NCI-H2081 treated with DMSO at 0.1 percent for 48 hours (cell line): ENCODE results near the gene TYW1.
"Not testable (repeated sequence)": the region's sequence is repeated elsewhere in the genome, so short reads cannot be mapped to it uniquely, and the experiment has no call there.

Experiments used
- DNase-seq: peaks from one replicate; lab custom pipeline; 2025; lab: John Stamatoyannopoulos, UW

Gene TYW1

DNA sequence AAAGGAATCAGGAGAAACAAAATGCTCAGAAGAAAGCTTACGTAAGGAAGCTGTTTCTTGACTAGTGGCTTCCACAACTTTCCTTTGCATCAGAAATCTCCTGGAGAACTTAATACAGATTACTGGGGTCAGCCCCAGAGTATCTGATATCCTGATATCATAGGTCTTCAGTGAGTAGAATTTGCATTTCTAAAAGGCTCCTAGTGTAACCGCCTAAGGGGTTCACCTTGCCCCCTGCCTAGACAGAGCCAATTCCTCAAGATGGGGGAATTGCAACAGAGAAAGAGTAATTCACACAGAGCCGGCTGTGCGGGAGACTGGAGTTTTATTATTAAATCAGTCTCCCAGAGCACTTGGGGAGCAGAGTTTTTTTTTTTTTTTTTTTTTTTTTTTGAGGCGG is 251.7 kb downstream of the TYW1 start:
- not testable (repeated sequence) for DNase-seq

DNA sequence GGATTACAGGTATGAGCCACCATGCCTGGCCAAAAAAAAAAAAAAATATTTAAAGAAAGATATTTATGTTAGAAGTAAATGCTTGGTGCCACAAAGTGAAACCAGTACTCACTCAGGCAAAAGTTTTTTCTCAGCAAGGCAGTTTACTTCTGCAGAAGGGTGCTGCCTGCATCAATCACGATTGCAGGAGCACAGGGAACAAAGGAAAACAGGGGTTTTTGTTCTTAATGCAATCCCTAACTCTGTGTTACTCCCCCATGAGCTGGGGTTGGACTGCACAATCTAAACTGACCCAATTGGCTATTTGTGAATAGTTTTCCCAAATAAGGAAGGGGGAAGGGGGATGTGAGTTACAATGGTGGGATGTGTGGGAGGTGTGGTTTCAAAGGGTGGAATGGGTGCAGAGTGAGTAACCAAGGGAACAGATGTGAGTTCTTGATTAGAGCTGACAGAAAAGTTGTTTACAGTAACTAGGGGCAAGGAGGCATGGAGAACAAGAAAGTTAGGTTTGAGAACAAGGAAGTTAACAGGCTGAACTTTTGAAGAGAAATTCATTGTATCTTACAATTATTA is 255.4 kb downstream of the TYW1 start:
- DNase-seq, result no peak

DNA sequence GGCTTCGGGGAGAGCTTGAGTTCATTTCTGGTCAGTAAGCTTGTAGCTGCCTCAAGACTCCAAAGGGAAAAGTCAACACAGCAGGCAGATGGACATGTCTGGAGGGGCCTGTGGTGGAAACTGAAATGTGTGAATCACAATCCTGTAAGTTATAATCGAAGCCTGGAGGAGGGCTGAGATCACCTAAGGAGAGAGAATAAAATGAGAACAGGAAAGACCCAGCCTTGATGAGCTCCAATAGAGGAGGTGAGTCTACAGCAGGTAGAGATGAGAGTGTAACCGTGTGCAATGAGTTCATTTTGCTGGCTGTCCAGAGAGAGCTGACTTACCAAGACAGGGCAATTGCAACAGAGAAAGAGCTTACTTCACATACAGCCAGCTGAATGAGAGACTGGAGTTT is 258.4 kb downstream of the TYW1 start:
- not testable (repeated sequence) for DNase-seq

DNA sequence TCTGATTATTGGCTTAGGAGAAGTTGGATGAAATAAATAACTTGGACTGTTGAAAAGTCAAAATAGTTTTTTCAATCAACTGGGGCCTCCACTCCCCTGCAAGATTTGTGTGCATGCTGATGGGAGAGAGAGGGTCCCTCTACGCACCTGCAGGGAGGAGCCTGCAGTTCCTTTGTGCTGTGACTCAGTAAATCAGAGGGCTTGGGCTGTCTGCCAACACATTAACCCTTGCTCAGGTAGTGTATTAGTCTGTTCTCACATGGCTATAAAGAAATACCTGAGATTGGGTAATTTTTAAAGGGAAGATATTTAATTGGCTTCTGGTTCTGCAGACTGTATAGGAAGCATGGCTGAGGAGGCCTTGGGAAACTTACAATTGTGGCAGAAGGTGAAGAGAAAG is 261.1 kb downstream of the TYW1 start:
- not testable (repeated sequence) for DNase-seq

DNA sequence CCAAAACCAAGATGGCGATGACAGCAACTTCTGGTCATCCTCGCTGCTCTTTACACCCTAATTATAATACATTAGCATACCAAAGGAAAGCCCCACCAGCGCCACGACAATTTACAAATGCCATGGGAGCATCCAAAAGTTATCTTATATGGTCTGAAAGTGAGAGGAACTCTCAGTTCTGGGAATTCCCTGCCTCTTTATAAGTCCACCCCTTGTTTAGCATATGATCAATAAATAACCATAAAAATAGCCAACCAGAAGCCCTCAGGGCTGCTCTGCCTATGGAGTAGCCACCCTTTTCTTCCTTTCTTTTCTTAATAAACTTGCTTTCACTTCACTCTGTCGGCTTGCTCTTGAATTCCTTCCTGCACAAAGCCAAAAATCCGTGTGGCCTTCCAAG is 262.7 kb downstream of the TYW1 start:
- not testable (repeated sequence) for DNase-seq

DNA sequence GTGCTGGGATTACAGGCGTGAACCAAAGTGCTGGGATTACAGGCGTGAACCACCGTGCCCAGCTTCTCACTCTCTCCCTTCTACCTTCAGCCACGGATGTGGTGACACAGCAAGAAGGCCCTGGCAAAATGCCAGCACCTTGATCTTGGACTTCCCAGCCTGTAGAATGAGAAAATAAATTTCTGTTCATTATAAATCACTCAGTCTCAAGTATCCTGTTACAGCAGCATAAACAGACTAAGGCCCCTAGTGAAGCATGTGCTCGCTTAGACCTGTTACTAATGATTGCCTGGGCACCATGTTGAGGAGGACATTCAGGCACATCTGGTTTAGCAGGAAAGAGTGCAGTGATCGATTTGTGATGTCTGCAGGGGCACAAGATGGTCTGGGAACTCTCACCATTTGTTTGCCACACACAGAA is 263.5 kb downstream of the TYW1 start:
- not testable (repeated sequence) for DNase-seq

DNA sequence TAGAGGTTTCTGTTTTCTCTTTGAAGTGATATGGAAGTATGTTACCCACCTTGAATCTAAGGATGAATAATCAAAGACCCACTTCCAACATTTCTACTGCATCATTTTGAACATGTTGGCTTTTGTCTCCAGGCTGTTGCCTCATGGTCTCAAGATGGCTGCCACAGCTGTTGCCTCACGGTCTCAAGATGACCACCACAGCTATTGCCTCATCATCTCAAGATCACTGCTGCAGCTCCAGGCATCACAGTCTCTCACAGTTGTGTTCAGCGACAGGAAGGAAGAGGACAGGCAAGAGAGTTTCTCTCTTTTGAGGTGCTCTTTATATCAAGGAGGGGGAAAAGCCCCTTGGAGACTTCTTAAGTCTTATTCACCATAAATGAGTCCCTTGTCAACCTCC is 267.4 kb downstream of the TYW1 start:
- DNase-seq, result not testable (repeated sequence)

DNA sequence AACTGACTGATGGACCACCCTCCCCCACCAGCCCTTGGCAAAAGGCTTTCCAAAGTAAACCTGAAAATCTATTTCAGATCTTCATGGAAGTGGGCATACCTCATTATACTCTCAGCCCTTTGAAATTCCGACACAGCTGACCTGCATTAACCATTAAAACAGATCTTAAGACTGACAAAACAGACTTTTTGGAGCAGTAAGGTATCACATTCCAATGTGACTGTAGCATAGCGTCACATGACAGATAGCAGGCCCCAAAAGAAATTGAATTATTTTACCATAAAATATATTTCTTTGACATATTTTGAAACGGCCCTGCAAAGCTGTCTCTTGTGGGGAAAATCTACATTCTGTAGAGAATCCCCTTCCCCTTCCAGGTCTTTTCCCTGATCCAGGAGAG is 269.4 kb downstream of the TYW1 start:
- not testable (repeated sequence) for DNase-seq

DNA sequence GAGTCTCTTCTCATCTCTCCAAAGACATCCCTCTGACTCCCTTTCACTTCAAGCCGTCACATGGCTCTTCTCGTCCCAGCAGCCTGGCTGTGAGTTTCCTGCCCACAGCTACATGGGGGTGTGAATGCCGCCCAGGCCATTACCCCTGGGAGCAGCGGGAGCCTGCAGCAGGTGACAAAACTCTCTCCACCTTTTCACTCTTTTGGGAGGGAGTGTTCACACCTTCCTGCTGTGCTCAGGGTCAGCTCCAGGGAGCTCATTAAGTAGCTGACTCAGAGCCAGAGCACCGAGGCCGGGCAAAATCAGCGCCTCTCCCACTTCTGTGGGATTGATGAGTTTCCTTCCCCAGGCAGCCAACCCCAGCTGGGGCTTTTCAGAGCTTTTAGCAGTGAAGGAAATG is 271.3 kb downstream of the TYW1 start:
- DNase-seq, result peak; percentile 41

DNA sequence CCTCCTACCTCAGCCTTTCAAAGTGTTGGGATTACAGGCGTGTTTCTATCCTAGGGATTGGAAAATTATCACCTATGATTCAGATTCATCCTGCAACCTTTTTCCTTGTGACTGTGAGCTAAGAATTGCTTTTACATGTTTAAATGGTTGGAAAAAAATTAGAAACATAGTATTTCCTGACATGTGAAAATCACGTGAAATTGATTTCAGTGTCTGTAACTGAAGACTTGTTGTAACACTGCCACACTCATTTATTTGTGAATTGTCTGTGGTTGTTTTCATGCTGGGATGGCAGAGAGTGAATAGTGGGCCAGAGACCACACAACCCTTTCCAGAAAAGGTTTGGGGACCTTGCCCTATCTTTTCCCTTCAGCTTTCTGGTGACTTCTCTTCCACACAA is 273.3 kb downstream of the TYW1 start:
- not testable (repeated sequence) for DNase-seq
